GM19193 (cell line): Measurements from ENCODE around the gene SFRP4.

Experiments
- POLR2A ChIP-seq: IDR thresholded peaks from 4 replicates; pipeline ENCODE4 v1.6.1; 2011; ENCODE audit not compliant: insufficient read depth, insufficient read length; ENCODE audit errors: extremely low read depth

The SFRP4 gene

GRCh38 chr7:37908221-37908788, 8.3 kb downstream of the SFRP4 start:
- no peak for TF ChIP-seq POLR2A

DNA sequence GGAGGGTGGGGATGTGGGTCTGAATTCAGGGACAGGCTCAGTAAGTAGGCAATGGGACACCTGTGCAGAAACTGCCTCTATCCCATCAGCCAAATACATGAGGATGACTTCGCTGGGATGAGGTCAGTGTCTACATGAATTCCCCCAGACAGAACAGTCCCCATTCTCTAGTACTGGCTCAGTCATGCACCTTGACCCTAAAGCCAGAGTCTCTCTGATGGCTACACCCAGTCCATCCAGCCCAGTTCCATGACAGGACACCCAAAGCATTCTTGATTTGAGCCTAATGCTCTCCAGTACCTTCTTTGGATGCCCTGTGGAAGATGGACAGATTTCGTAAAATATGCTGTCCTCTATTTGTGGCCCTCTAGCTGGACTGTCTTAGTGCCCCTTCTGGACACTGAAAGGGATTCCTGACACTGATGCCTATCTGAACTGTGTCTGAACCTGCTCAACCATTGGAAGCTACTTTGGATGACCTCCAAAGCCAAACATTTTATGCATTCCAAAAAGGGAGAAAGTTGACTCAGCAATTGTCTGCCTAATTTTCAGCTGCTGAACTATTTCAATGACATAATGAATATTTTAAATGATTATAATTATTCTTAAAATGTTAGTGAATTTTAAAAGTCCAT, 14.6 kb downstream of the SFRP4 start:
- no peak for TF ChIP-seq POLR2A

DNA sequence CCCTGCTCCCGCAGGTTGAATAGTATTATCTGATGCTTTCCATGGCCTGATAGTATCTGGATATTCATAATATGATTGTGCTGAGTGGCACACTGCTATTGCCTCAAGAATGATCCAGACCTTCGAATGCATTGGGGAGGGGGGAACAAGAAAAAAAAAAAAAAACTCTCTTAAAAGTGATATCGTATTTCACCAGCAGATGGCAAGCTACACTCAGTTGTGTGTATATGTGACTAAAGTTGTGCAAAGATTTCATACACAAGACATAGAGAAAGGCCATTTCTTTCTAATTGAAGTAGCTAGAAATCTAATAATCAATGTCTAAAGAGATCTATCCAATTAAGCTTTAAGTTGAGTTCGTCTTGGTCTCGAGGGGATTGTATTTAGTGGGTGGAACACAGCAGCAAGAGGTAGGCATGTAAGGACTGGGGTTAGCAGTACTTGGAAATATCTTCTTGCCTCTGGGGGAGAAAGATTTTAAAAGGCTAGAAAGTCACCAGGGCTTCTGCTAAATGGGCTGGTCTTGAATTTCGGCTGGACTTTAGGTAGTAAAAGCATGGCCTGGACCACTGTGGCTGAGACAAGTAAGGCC, 15.3 kb downstream of the SFRP4 start:
- TF ChIP-seq POLR2A: no peak

DNA sequence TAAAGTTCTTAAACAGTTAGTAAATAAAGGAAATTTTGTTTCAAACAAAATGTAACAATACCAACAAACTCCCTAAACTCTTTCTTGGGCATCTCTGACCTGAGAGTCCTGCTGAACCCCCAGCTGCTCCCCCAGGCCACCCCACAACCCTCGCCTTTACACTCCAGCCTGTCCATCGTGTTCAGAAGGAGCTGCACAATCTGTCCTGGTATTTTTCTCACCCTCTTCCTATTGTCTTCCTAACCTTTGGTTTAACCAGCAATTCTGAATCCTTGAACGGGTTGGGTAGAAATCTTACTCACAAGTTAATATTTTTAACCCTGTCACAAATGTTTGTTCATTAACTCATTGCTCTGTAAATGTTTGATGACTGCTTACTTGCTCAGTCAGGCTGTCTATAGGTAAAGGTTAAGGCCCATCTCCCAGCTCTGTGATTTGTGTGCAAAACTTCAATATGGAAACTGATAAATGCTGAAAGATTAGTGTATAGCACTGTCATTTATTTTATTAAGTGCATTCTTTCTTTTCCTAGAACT, 16.8 kb downstream of the SFRP4 start:
- TF ChIP-seq POLR2A: no peak

DNA sequence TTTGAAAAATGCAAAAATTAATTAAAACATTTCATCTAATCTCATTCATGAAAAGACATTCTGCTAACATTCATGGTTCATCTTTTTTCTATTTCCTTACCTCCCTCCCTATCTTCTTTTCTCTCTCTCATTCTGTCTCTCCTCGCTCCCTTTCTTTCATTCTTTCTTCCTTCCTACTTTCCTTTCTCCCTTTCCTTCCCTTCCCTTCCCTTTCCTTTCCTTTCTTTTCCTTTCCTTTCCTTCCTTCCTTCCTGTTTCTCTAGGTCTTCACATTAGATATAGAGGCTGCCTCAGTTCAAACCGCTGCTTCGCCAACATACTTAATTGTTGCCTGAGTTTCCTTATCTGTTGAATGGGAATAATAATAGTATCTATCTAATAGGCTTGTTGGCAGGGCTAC, 21.9 kb downstream of the SFRP4 start:
- no peak for TF ChIP-seq POLR2A

DNA sequence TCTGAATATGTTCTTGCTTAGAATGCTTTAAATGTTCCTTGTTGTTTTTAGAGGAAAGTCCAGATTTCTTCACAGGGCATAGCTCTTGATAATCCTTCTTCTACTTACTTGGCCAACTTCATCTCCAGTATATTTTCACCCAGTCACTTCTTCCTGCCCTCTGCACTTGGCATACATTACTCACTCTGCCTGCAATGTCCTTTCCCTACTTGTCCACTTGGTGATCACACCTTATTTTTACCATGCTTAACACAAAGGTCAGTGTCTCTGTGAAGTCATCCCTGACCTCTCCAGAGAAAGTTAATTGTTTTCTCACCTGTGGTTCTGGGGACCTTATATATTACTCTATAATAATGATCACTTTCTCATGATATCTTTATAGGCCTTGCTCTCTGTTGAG, 23.3 kb downstream of the SFRP4 start:
- TF ChIP-seq POLR2A: no peak

GRCh38 chr7:37882086-37882485, 34.5 kb downstream of the SFRP4 start:
- no peak for TF ChIP-seq POLR2A
